Erythroblast (primary cell): ENCODE data around the gene PTPRR.

Source experiments
- GATA1 ChIP-seq: IDR thresholded peaks from 2 replicates; pipeline ENCODE4 v1.6.1; 2011; ENCODE audit warnings: low read depth, mild to moderate bottlenecking, control low read depth, low read length, moderate library complexity
- POLR2A ChIP-seq: IDR thresholded peaks from 2 replicates; pipeline ENCODE4 v1.6.1; 2011; ENCODE audit warnings: mild to moderate bottlenecking, low read length

DNA sequence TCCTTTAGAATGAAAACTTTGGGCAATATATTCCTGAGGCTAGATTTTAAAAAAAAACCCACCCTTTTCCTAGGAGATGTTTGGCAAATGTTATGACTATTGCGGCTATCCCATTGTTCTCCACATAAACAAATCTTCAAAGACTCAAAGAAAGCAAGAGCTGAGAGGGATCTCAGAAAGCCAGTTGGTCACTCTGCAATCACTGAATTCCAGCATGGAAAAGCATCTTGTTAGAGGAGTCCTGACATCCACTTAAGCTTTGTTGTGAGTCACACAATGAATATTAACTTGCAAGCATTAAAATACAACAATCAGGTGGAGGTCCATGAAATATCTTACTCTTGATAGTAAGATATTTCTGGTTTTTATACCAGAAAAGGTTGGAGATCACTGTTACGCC lies 272.3 kb downstream of the PTPRR start:
- TF ChIP-seq POLR2A: no peak
- TF ChIP-seq GATA1: no peak
